Natural killer cell (primary cell): ENCODE measurements around the gene LYPLAL1. TPM values are rescaled to one million over a fixed set of nuclear protein-coding genes. Genes with fewer than 3 reads are reported as not detected.
A peak's percentile ranks its signal among the peaks of the same experiment; 100 is the strongest.

Experiments
- ATAC-seq, 3 donors: fragments of 150-1000 bp in 2 of 3; fragments of 200-7000 bp in 1 of 3; cut with Tn5 transposase; 1 replicate in 1 of 3; 2 replicates in 2 of 3; pipeline ENCODE4 v1.10.0; 2021; ENCODE audit warnings: mild to moderate bottlenecking in 2 of 3, moderate library complexity in 2 of 3
- DNase-seq, 2 donors: peaks; one replicate each; pipeline versions ENCODE4 v3.0.0 to v3.0.0-alpha.2; 2013 to 2021; ENCODE audit warnings: mixed read lengths in 1 of 2
- H3K27ac ChIP-seq: one replicate; pipeline ENCODE4 v1.5.1; 2013; ENCODE audit warnings: mild to moderate bottlenecking, low read length
- H3K27me3 ChIP-seq: one replicate; pipeline ENCODE4 v1.6.1; 2013; ENCODE audit warnings: low read length; ENCODE audit not compliant: control insufficient read depth, insufficient read depth
- H3K36me3 ChIP-seq: one replicate; pipeline ENCODE4 v1.6.1; 2013; ENCODE audit warnings: low read length; ENCODE audit not compliant: control insufficient read depth, insufficient read depth
- H3K4me1 ChIP-seq: one replicate; pipeline ENCODE4 v1.6.1; 2013; ENCODE audit warnings: low read length; ENCODE audit not compliant: control insufficient read depth, insufficient read depth
- H3K4me3 ChIP-seq: one replicate; pipeline ENCODE4 v1.5.1; 2013; ENCODE audit warnings: low read length
- H3K9me3 ChIP-seq: one replicate; pipeline ENCODE4 v1.6.1; 2013; ENCODE audit warnings: low read length; ENCODE audit not compliant: control insufficient read depth, insufficient read depth
- H3K27ac Mint-ChIP-seq, 2 donors: one replicate each; pipeline ENCODE4 v1.8.0; 2022; ENCODE audit warnings: mild to moderate bottlenecking in 2 of 2, mixed read lengths in 2 of 2, moderate library complexity in 1 of 2
- H3K27me3 Mint-ChIP-seq, 2 donors: one replicate each; pipeline ENCODE4 v1.8.0; 2022; ENCODE audit warnings: low read depth in 2 of 2, mixed read lengths in 2 of 2
- H3K36me3 Mint-ChIP-seq: one replicate; pipeline ENCODE4 v1.8.0; 2022; ENCODE audit warnings: mixed read lengths
- H3K4me1 Mint-ChIP-seq, 2 donors: one replicate each; pipeline ENCODE4 v1.8.0; 2022; ENCODE audit warnings: mixed read lengths in 2 of 2
- H3K4me3 Mint-ChIP-seq: one replicate; pipeline ENCODE4 v1.8.0; 2022; ENCODE audit warnings: mild to moderate bottlenecking, moderate library complexity, mixed read lengths
- H3K9me3 Mint-ChIP-seq, 2 donors: one replicate each; pipeline ENCODE4 v1.8.0; 2022; ENCODE audit warnings: mixed read lengths in 2 of 2
- CTCF ChIP-seq: fragments of 200-600 bp; IDR thresholded peaks from one replicate; pipeline ENCODE4 v1.8.0; 2022; ENCODE audit warnings: antibody characterized with exemption
- WGBS: methylation state at CpG from one replicate; pipeline ENCODE4 v1.1.7; 2013; ENCODE audit warnings: missing lambda C conversion rate; ENCODE audit not compliant: insufficient coverage; 5-methylcytosine and 5-hydroxymethylcytosine counted together
- intact Hi-C: fragments of 100-400 bp; cut with micrococcal nuclease; formaldehyde crosslinking; loops from one replicate; pipeline ENCODE4 v1.14.2; 2022
- total RNA-seq, 4 donors: library from RNA; stranded (reverse); fragments of 120-200 nt in 1 of 4; gene quantifications; one replicate each; pipeline versions ENCODE4 v1.2.3 to v1.2.4, GENCODE V29; 2013 to 2022

The LYPLAL1 gene
- total RNA-seq, 3 donors from 2014 or later (not counting 1 experiment from before 2014, with no cell fraction given): 13.1 to 18.3 (median 15.9) TPM

- H3K27me3 Mint-ChIP-seq: peaks cover 5 to 15% of the 10 kb centered on the region in 2 donors
- Histone ChIP-seq H3K27ac (no peak overlapping the region), H3K27me3 (no peaks in the 10 kb centered on the region), H3K4me1 (no peaks in the 10 kb centered on the region), H3K9me3 (no peaks in the 10 kb centered on the region), H3K4me3 (no peak overlapping the region), H3K36me3 (no peaks in the 10 kb centered on the region)
- intact Hi-C loops: no loop called here
- DNase-seq (no peak), ATAC-seq (peak in 1 of 3 donors; percentile 24)
- WGBS: 6% methylated on average over 2 of the region's 2 CpGs
- no peak overlapping the region for H3K27ac Mint-ChIP-seq
- no peaks in the 10 kb centered on the region for H3K4me1 Mint-ChIP-seq
- no peaks in the 10 kb centered on the region for H3K36me3 Mint-ChIP-seq
- TF ChIP-seq CTCF: no peak
- H3K4me3 Mint-ChIP-seq: no peak overlapping the region
- no peaks in the 10 kb centered on the region for H3K9me3 Mint-ChIP-seq
Measured at GRCh38 chr1:219144658-219145315, 28.9 kb upstream of the LYPLAL1 start.

GRCh38 chr1:219147571-219148019 is 26.1 kb upstream of the LYPLAL1 start:
- WGBS: 100% methylated on average over 1 of the region's 1 CpG
- H3K36me3 Mint-ChIP-seq: no peaks in the 10 kb centered on the region

GRCh38 chr1:219149009-219149577 is 24.6 kb upstream of the LYPLAL1 start:
- H3K4me3 Mint-ChIP-seq: no peak overlapping the region
- H3K4me3 ChIP-seq: no peak overlapping the region
- ATAC-seq (no peak), DNase-seq (no peak)
- no peaks in the 10 kb centered on the region for H3K4me1 Mint-ChIP-seq
- no peaks in the 10 kb centered on the region for H3K36me3 ChIP-seq
- no peak overlapping the region for H3K27ac Mint-ChIP-seq
- TF ChIP-seq CTCF: no peak
- intact Hi-C loops: no loop called here
- peaks cover 8 to 9% of the 10 kb centered on the region in 2 donors for H3K27me3 Mint-ChIP-seq
- H3K27ac ChIP-seq: no peak overlapping the region
- H3K9me3 Mint-ChIP-seq: no peaks in the 10 kb centered on the region
- no peaks in the 10 kb centered on the region for H3K27me3 ChIP-seq
- no peaks in the 10 kb centered on the region for H3K4me1 ChIP-seq
- H3K9me3 ChIP-seq: no peaks in the 10 kb centered on the region
- no peaks in the 10 kb centered on the region for H3K36me3 Mint-ChIP-seq

More at GRCh38 chr1:219147571-219148019, 26.1 kb upstream of the LYPLAL1 start:
- no peak for TF ChIP-seq CTCF
- Mint-ChIP-seq H3K4me3 (no peak overlapping the region), H3K27ac (no peak overlapping the region), H3K9me3 (no peaks in the 10 kb centered on the region), H3K4me1 (no peaks in the 10 kb centered on the region), H3K27me3 (peaks cover 9 to 15% of the 10 kb centered on the region in 2 donors)
- ATAC-seq (no peak), DNase-seq (no peak)
- no peak overlapping the region for H3K4me3 ChIP-seq
- no peaks in the 10 kb centered on the region for H3K27me3 ChIP-seq
- H3K36me3 ChIP-seq: no peaks in the 10 kb centered on the region
- H3K4me1 ChIP-seq: no peaks in the 10 kb centered on the region
- no peaks in the 10 kb centered on the region for H3K9me3 ChIP-seq
- intact Hi-C loops: no loop called here
- no peak overlapping the region for H3K27ac ChIP-seq
